OCI-LY7 (cell line): ENCODE results near the gene GALR3. TPM values are rescaled to one million over a fixed set of nuclear protein-coding genes. Genes with fewer than 3 reads are reported as not detected.

ENCODE experiments used
- BruUV-seq: library from RNA; stranded (reverse); fragments of 400-500 nt; replicated peaks from 2 replicates; lab custom pipeline; 2021; lab: Mats Ljungman, UMichigan
- CTCF ChIA-PET: fragments of 300-600 bp; sonication (Branson Sonifier 250); formaldehyde crosslinking; loops from one replicate; lab custom pipeline; 2022; ENCODE audit warnings: antibody characterized with exemption; ENCODE audit not compliant: unreplicated experiment; lab: Charles Lee
- POLR2A ChIA-PET: fragments of 300-600 bp; sonication (Branson Sonifier 250); formaldehyde crosslinking; loops from one replicate; lab custom pipeline; 2022; ENCODE audit warnings: antibody characterized with exemption; lab: Charles Lee
- DNase-seq: peaks from one replicate; pipeline ENCODE4 v3.0.0-alpha.2; 2015; ENCODE audit warnings: low spot score
- H2AFZ ChIP-seq: fragments of 200-600 bp; sonication (generic), shearing (Covaris generic); 2 replicates; pipeline ENCODE4 v1.6.1; 2014; ENCODE audit warnings: mild to moderate bottlenecking, antibody characterized with exemption, low read length, moderate library complexity
- H3K27ac ChIP-seq: fragments of 200-600 bp; sonication (generic); 2 replicates; pipeline ENCODE4 v1.5.1; 2014; ENCODE audit warnings: mixed run types, low read depth, mild to moderate bottlenecking, moderate library complexity, low read length, inconsistent platforms; ENCODE audit not compliant: poor library complexity, severe bottlenecking
- H3K36me3 ChIP-seq: fragments of 200-600 bp; sonication (generic); 2 replicates; pipeline ENCODE4 v1.6.1; 2014; ENCODE audit warnings: mild to moderate bottlenecking, antibody characterized with exemption, low read length, moderate library complexity, mixed read lengths; ENCODE audit not compliant: insufficient read depth
- H3K4me1 ChIP-seq: fragments of 200-600 bp; sonication (generic); 2 replicates; pipeline ENCODE4 v1.5.1; 2014; ENCODE audit warnings: mild to moderate bottlenecking, low read length; ENCODE audit not compliant: insufficient read depth, poor library complexity, severe bottlenecking
- H3K4me2 ChIP-seq: fragments of 200-600 bp; sonication (generic); 2 replicates; pipeline ENCODE4 v1.6.1; 2014; ENCODE audit warnings: mild to moderate bottlenecking, low read length
- H3K4me3 ChIP-seq: fragments of 200-600 bp; sonication (generic); 2 replicates; pipeline ENCODE4 v1.5.1; 2014; ENCODE audit warnings: mild to moderate bottlenecking, low read depth, low read length; ENCODE audit not compliant: poor library complexity, severe bottlenecking
- H3K79me2 ChIP-seq: fragments of 200-600 bp; sonication (generic); 2 replicates; pipeline ENCODE4 v1.6.1; 2016; ENCODE audit warnings: low read depth, mild to moderate bottlenecking, low read length, moderate library complexity, mixed read lengths; ENCODE audit not compliant: insufficient read depth
- H3K9me2 ChIP-seq: fragments of 200-600 bp; sonication (generic); 2 replicates; pipeline ENCODE4 v1.6.1; 2016; ENCODE audit warnings: mild to moderate bottlenecking, low read length, mixed read lengths; ENCODE audit not compliant: insufficient read depth
- H3K9me3 ChIP-seq: fragments of 200-600 bp; sonication (generic); 2 replicates; pipeline ENCODE4 v1.6.1; 2014; ENCODE audit warnings: mild to moderate bottlenecking, mixed run types, low read length, mixed read lengths
- H4K20me1 ChIP-seq: fragments of 200-600 bp; sonication (generic); 2 replicates; pipeline ENCODE4 v1.6.1; 2014; ENCODE audit warnings: mild to moderate bottlenecking, antibody characterized with exemption, low read length, moderate library complexity, mixed read lengths; ENCODE audit not compliant: insufficient read depth
- EZH2phosphoT487 ChIP-seq: fragments of 200-600 bp; sonication (generic); IDR thresholded peaks from 2 replicates; pipeline ENCODE4 v1.6.1; 2018; ENCODE audit warnings: low read depth, borderline replicate concordance, mild to moderate bottlenecking, mixed run types, antibody characterized with exemption, low read length, moderate library complexity, mixed read lengths
- intact Hi-C: fragments of 100-400 bp; cut with micrococcal nuclease; formaldehyde crosslinking; loops from one replicate; pipeline ENCODE4 v1.10.0; 2022; ENCODE audit not compliant: unreplicated experiment
- total RNA-seq, 2 experiments: library from RNA; depleted of rRNA in 1 of 2; stranded (reverse); fragments of >200 nt in 1 of 2; shearing (Covaris generic) in 1 of 2; gene quantifications; 2 replicates each; pipeline ENCODE4 v1.2.3, GENCODE V29; 2014 to 2022
- TF ChIP-seq, protein P1 (sequence below): fragments of 200-600 bp; sonication (generic); conservative IDR thresholded peaks from 2 replicates; pipeline ENCODE4 v1.5.1; 2014; ENCODE audit warnings: mild to moderate bottlenecking, antibody characterized with exemption, low read length, moderate library complexity, mixed read lengths

GALR3 gene
- total RNA-seq, 2 experiments from 2014 or later: not detected

DNA sequence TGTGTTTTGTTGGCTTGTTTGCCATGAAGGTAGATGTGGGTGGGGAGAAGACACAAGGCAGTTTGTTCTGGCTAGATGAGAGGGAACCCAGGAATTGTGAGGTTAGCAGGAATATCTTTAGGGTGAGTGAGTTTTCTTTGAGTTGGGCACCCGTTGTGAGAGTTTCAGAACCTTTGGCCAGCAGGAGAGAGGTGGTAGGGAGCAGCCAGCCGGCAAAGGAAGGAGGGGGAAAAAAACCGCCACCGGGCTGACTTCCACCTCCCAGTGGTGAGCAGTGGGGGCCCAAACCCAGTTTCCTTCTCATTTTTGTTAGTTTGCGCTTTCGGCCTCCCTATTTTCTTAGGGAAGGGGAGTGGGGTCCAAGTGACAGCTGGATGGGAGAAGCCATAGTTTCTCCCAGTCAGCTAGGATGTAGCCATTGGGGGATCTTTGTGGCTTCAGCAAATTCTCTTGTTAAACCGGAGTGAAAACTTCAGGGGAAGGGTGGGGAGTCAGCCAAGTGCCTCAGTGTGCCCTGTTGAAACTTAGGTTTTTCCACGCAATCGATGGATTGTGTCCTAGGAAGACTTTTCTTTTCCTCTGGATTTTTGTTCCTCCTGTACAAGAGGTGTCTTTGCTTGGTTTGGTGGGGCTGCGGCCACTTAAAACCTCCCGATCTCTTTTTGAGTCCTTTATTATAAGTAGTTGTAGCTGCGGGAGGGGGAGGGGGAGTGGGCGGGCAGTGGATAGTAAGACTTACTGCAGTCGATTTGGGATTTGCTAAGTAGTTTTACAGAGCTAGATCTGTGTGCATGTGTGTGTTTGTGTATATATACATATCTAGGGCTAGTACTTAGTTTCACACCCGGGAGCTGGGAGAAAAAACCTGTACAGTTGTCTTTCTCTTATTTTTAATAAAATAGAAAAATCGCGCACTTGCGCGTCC, 16.5 kb upstream of the GALR3 start:
- Histone ChIP-seq H3K36me3 (no peaks in the 10 kb centered on the region), H3K79me2 (no peaks in the 10 kb centered on the region), H3K9me3 (no peaks in the 10 kb centered on the region), H3K4me1 (peaks cover 19% of the 10 kb centered on the region), H3K4me2 (peak overlapping the region; percentile 89), H2AFZ (peak overlapping the region; percentile 70), H4K20me1 (no peaks in the 10 kb centered on the region), H3K27ac (no peak overlapping the region), H3K9me2 (no peaks in the 10 kb centered on the region), H3K4me3 (peak overlapping the region; percentile 72)
- intact Hi-C loops: loop anchor here (2.0 to 5.0 kb wide), 2 partner anchors 30 to 59 kb away; no protein-coding TSS in a partner anchor
- TF ChIP-seq EZH2phosphoT487: peak; percentile 67; the same call in 1 of the 2 replicates
- TF ChIP-seq, protein P1, sequence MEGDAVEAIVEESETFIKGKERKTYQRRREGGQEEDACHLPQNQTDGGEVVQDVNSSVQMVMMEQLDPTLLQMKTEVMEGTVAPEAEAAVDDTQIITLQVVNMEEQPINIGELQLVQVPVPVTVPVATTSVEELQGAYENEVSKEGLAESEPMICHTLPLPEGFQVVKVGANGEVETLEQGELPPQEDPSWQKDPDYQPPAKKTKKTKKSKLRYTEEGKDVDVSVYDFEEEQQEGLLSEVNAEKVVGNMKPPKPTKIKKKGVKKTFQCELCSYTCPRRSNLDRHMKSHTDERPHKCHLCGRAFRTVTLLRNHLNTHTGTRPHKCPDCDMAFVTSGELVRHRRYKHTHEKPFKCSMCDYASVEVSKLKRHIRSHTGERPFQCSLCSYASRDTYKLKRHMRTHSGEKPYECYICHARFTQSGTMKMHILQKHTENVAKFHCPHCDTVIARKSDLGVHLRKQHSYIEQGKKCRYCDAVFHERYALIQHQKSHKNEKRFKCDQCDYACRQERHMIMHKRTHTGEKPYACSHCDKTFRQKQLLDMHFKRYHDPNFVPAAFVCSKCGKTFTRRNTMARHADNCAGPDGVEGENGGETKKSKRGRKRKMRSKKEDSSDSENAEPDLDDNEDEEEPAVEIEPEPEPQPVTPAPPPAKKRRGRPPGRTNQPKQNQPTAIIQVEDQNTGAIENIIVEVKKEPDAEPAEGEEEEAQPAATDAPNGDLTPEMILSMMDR: no peak
- CTCF ChIA-PET: no interaction called here
- no TSS peak for BruUV-seq
- no peak for DNase-seq
- POLR2A ChIA-PET: interaction anchor here (0.6 to 0.7 kb wide), 4 partner anchors 37 to 720 kb away, joined by 3 to 6 read pairs (median 3); partner anchors contain the start of gene ANKRD54

DNA sequence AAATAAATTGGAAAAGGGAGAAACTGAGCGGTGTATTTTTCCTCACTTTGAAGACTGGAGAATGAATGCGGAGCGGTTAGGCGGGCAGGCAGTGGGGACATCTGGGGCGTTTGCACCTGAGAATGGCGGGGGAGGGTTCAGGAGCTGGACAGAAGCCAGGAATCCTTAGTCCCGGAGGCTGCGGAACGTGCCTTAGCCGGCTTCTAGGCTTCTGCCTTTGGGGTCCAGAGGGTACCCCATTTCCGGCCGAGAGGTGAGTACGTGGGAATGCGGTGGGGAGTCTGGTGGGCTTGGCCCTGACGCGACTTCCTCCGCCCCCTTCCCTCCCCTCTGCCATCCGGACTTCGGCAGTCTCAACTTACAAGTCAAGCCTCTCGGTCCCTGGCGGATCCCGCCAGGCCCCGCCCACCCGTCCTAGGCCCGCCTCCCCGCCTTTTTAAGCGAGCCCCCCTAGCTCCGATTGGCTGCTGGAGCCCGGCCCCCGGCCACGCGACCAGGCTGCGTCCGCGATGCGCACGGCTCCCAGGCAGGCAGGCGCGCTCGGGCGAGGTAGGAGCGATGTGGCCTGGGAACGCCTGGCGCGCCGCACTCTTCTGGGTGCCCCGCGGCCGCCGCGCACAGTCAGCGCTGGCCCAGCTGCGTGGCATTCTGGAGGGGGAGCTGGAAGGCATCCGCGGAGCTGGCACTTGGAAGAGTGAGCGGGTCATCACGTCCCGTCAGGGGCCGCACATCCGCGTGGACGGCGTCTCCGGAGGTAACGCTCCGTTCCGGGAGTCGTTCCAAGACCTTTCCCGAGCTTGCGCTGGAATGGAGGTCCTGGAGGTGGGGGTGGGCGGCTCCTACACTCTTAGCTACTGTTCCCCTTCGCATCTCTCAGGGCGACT, 15.5 kb upstream of the GALR3 start, which contains the start of gene GCAT:
GCAT (plus strand) TSS at position 525 of the 884 bp plus-strand sequence; CDS start at position 559, 34 bp downstream.
- no peak within 1 kb of the TSS for H3K27ac ChIP-seq
- peak within 1 kb of the TSS; percentile 81 for H2AFZ ChIP-seq
- intact Hi-C loops: loop anchor here (2.0 to 5.0 kb wide), 2 partner anchors 31 to 60 kb away; no protein-coding TSS in a partner anchor

More for the DNA sequence above, 15.5 kb upstream of the GALR3 start, which contains the start of gene GCAT:
- no peaks in the 10 kb centered on the region for H3K9me3 ChIP-seq
- H3K4me2 ChIP-seq: peak within 1 kb of the TSS; percentile 89
- H3K36me3 ChIP-seq: no peaks in the 10 kb centered on the region
- DNase-seq: peak; percentile 95
- CTCF ChIA-PET: no interaction called here
- no peaks in the 10 kb centered on the region for H3K9me2 ChIP-seq
- H3K4me1 ChIP-seq: peaks cover 17% of the 10 kb centered on the region
- no peaks in the 10 kb centered on the region for H4K20me1 ChIP-seq
- peak within 1 kb of the TSS; percentile 72 for H3K4me3 ChIP-seq
- TF ChIP-seq, protein P1: no peak
- no peak for TF ChIP-seq EZH2phosphoT487
- POLR2A ChIA-PET: interaction anchor here (0.6 to 1.2 kb wide), 9 partner anchors 15 to 719 kb away, joined by 3 to 7 read pairs (median 3); no protein-coding TSS in a partner anchor
- no TSS peak for BruUV-seq
- no peaks in the 10 kb centered on the region for H3K79me2 ChIP-seq
